Thoracic aorta (tissue), 2 donors: Measurements from ENCODE around the gene CXorf51B. TPM values are rescaled to one million over a fixed set of nuclear protein-coding genes. Genes with fewer than 3 reads are reported as not detected.
"Not testable (repeated sequence)": the region's sequence is repeated elsewhere in the genome, so short reads cannot be mapped to it uniquely, and the experiment has no call there.

Experiments
- ATAC-seq: fragments of 150-250 bp; one replicate; pipeline ENCODE4 v1.8.0; 2017; ENCODE audit warnings: low read depth; ENCODE audit not compliant: insufficient number of reproducible peaks, low FRiP score
- DNase-seq: peaks from one replicate; pipeline ENCODE4 v3.0.0-alpha.2; 2020; ENCODE audit warnings: low spot score
- H3K27ac ChIP-seq, 2 donors: fragments of 200-600 bp; sonication (generic); 1 replicate in 1 of 2; 2 replicates in 1 of 2; pipeline ENCODE4 v1.5.1; 2016; ENCODE audit warnings: mild to moderate bottlenecking in 2 of 2, moderate library complexity in 2 of 2
- H3K27me3 ChIP-seq: fragments of 200-600 bp; sonication (generic); replicated peaks from 2 replicates; pipeline ENCODE4 v1.6.0; 2016; ENCODE audit warnings: mild to moderate bottlenecking; ENCODE audit not compliant: insufficient read depth
- H3K36me3 ChIP-seq: fragments of 200-600 bp; sonication (generic); one replicate; pipeline ENCODE4 v1.5.1; 2016
- H3K4me1 ChIP-seq, 2 donors: fragments of 200-600 bp; sonication (generic); 1 replicate in 1 of 2; 2 replicates in 1 of 2; pipeline versions ENCODE4 v1.5.1 to v1.6.0; 2016; ENCODE audit warnings: low read depth in 2 of 2, mild to moderate bottlenecking in 1 of 2; ENCODE audit not compliant: control insufficient read depth in 1 of 2
- H3K4me3 ChIP-seq: fragments of 200-600 bp; sonication (generic); 2 replicates; pipeline ENCODE4 v1.5.1; 2016; ENCODE audit warnings: mild to moderate bottlenecking
- H3K9me3 ChIP-seq: fragments of 200-600 bp; sonication (generic); 2 replicates; pipeline ENCODE4 v1.5.1; 2016
- total RNA-seq, 2 donors: library from RNA; depleted of rRNA; stranded (reverse); fragments of >200 nt; gene quantifications; one replicate each; pipeline versions ENCODE4 v1.1.0 to v1.2.3, GENCODE V29; 2016
- TF ChIP-seq, protein P1 (sequence below): fragments of 200-600 bp; sonication (generic); IDR thresholded peaks from one replicate; pipeline ENCODE4 v1.5.1; 2019; ENCODE audit warnings: antibody characterized with exemption

Gene CXorf51B
- total RNA-seq: not detected

DNA sequence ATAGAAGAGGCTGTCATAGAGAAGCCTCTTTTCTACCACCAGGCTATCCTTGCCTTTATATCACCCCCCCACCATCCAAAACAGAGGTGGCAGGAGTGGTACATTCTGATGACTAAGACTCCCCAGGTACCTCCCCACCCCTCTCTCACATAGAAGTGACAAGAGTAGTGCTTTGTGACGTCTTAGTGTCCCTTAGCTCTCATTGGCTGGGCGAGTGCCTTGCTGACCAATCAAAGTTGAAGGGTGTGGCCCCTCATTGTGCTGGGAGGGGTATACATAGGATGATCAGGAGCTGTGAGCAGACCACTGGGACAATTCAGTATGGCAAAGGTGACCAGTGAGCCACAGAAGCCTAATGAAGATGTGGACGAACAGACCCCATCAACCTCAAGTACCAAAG, at the start of gene CXorf51B:
CXorf51B (plus strand) TSS at position 301 of the 400 bp plus-strand sequence; CDS start at position 322, 21 bp downstream.
- not testable (repeated sequence) for H3K4me1 ChIP-seq, H3K27me3 ChIP-seq, H3K36me3 ChIP-seq, H3K9me3 ChIP-seq, DNase-seq, ATAC-seq, H3K27ac ChIP-seq, H3K4me3 ChIP-seq

DNA sequence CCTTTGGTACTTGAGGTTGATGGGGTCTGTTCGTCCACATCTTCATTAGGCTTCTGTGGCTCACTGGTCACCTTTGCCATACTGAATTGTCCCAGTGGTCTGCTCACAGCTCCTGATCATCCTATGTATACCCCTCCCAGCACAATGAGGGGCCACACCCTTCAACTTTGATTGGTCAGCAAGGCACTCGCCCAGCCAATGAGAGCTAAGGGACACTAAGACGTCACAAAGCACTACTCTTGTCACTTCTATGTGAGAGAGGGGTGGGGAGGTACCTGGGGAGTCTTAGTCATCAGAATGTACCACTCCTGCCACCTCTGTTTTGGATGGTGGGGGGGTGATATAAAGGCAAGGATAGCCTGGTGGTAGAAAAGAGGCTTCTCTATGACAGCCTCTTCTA, 5.1 kb downstream of the CXorf51B start, which contains the start of gene CXorf51A:
CXorf51A (minus strand) TSS at position 101 of the 400 bp plus-strand sequence; CDS start at position 80, 21 bp downstream.
- not testable (repeated sequence) for H3K4me1 ChIP-seq, H3K36me3 ChIP-seq, H3K9me3 ChIP-seq, H3K27ac ChIP-seq, DNase-seq, H3K27me3 ChIP-seq, ATAC-seq, H3K4me3 ChIP-seq

DNA sequence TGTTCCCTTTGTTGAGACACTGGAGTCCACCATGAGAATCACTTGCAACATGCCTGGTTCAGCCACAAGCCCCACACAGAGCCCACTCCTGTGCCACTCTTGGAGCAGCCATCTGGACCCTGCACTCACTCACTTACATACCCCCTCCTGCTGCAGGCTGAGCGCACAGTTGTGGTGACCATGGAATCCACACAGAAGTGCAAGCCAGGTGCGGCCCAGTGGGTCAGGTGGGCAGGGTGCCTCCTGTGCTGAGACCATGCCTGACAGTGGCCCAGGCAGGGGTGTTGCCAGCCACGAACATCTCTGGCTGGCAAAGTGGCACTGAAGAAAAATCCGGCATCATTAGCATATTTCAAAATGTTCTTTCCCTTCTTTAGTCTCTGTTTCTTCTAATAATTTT, 22.4 kb downstream of the CXorf51B start:
- H3K27me3 ChIP-seq: no peaks in the 10 kb centered on the region
- H3K4me3 ChIP-seq: no peak overlapping the region
- no peak for DNase-seq
- no peaks in the 10 kb centered on the region for H3K9me3 ChIP-seq
- no peaks in the 10 kb centered on the region for H3K4me1 ChIP-seq
- TF ChIP-seq, protein P1, sequence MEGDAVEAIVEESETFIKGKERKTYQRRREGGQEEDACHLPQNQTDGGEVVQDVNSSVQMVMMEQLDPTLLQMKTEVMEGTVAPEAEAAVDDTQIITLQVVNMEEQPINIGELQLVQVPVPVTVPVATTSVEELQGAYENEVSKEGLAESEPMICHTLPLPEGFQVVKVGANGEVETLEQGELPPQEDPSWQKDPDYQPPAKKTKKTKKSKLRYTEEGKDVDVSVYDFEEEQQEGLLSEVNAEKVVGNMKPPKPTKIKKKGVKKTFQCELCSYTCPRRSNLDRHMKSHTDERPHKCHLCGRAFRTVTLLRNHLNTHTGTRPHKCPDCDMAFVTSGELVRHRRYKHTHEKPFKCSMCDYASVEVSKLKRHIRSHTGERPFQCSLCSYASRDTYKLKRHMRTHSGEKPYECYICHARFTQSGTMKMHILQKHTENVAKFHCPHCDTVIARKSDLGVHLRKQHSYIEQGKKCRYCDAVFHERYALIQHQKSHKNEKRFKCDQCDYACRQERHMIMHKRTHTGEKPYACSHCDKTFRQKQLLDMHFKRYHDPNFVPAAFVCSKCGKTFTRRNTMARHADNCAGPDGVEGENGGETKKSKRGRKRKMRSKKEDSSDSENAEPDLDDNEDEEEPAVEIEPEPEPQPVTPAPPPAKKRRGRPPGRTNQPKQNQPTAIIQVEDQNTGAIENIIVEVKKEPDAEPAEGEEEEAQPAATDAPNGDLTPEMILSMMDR: no peak
- H3K27ac ChIP-seq: no peak overlapping the region
- H3K36me3 ChIP-seq: no peaks in the 10 kb centered on the region
- ATAC-seq: no peak

DNA sequence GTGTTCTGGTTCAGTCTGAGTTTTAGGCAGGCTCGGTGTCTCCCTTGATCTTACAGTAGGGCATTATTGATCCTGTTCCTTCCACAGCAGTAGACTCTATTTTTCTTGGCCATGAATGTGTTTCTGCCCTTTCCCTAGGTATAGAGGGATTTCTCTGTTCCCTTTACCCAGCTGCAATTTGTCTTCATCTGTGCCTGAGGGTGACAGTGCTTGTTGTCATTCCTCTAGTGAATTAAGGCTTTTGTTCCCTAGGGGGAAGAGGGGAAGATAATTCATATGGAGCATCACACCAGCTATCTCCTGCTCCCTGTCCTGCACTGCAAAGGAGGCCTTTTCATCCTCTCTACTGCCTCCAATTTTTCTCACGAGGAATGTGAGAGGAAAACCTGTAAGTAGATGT, 44.7 kb downstream of the CXorf51B start:
- ATAC-seq (no peak), DNase-seq (no peak)
- H3K4me1 ChIP-seq: no peaks in the 10 kb centered on the region
- H3K27ac ChIP-seq: no peak overlapping the region
- TF ChIP-seq, protein P1: no peak
- no peak overlapping the region for H3K4me3 ChIP-seq
- H3K36me3 ChIP-seq: no peaks in the 10 kb centered on the region
- no peaks in the 10 kb centered on the region for H3K9me3 ChIP-seq
- no peaks in the 10 kb centered on the region for H3K27me3 ChIP-seq

Other genes with a start within 250 kb of the CXorf51B start
- gene CXorf51A, start 5.0 kb downstream of the CXorf51B start, total RNA-seq: not detected